ENCODE data around the gene KCND1.

The KCND1 gene

GRCh38 chrX:48948589-48948988 lies 23.1 kb downstream of the KCND1 start:
- Histone ChIP-seq H3K4me3 (IDR thresholded peaks at IDR 0.05; ENCODE audit: insufficient read depth, low read depth, low read length) (no peak overlapping the region), H3K36me3 (ENCODE audit: insufficient read depth) (no peaks in the 10 kb centered on the region), H2AFZ (ENCODE audit: low read depth) (no peak overlapping the region), H3K27ac (no peak overlapping the region), H3K79me2 (ENCODE audit: insufficient read depth, low read depth) (peaks cover 32% of the 10 kb centered on the region; the same call in 1 of the 2 replicates), H4K20me1 (ENCODE audit: insufficient read depth) (no peaks in the 10 kb centered on the region), H3K27me3 (ENCODE audit: insufficient read depth, low read depth) (no peaks in the 10 kb centered on the region), H3K4me1 (ENCODE audit: low read depth, poor library complexity, severe bottlenecking) (peaks cover 55% of the 10 kb centered on the region), H3K4me2 (no peak overlapping the region), H3K9ac (no peak overlapping the region)
- no peak for TF ChIP-seq CTCF (conservative IDR thresholded peaks at IDR 0.05; ENCODE audit: low read depth, low read length)

- H4K20me1 ChIP-seq (ENCODE audit: insufficient read depth) = no peaks in the 10 kb centered on the region
- H3K4me2 ChIP-seq = peak overlapping the region; percentile 37; the same call in 1 of the 2 replicates
- no peak overlapping the region for H3K9ac ChIP-seq
- H3K36me3 ChIP-seq (ENCODE audit: insufficient read depth) = no peaks in the 10 kb centered on the region
- no peaks in the 10 kb centered on the region for H3K27me3 ChIP-seq (ENCODE audit: insufficient read depth, low read depth)
- H3K4me1 ChIP-seq (ENCODE audit: low read depth, poor library complexity, severe bottlenecking) = peaks cover 82% of the 10 kb centered on the region
- no peak overlapping the region for H2AFZ ChIP-seq (ENCODE audit: low read depth)
- H3K79me2 ChIP-seq (ENCODE audit: insufficient read depth, low read depth) = peaks cover 36% of the 10 kb centered on the region; the same call in 1 of the 2 replicates
- peak overlapping the region; percentile 32; the same call in 1 of the 2 replicates for H3K27ac ChIP-seq
- peak; percentile 72 for TF ChIP-seq CTCF (conservative IDR thresholded peaks at IDR 0.05; ENCODE audit: low read depth, low read length)
- no peak overlapping the region for H3K4me3 ChIP-seq (IDR thresholded peaks at IDR 0.05; ENCODE audit: insufficient read depth, low read depth, low read length)
Observed at GRCh38 chrX:48945517-48946348, 25.9 kb downstream of the KCND1 start.

- H3K27me3 ChIP-seq (ENCODE audit: insufficient read depth, low read depth) = no peaks in the 10 kb centered on the region
- no peak overlapping the region for H3K4me3 ChIP-seq (IDR thresholded peaks at IDR 0.05; ENCODE audit: insufficient read depth, low read depth, low read length)
- TF ChIP-seq CTCF (conservative IDR thresholded peaks at IDR 0.05; ENCODE audit: low read depth, low read length) = no peak
- H3K9ac ChIP-seq = no peak overlapping the region
- H3K4me1 ChIP-seq (ENCODE audit: low read depth, poor library complexity, severe bottlenecking) = peaks cover 96% of the 10 kb centered on the region
- H3K4me2 ChIP-seq = no peak overlapping the region; the same call in 1 of the 2 replicates
- no peak overlapping the region; the same call in 1 of the 2 replicates for H3K27ac ChIP-seq
- peaks cover 39% of the 10 kb centered on the region; the same call in 1 of the 2 replicates for H3K79me2 ChIP-seq (ENCODE audit: insufficient read depth, low read depth)
- H3K36me3 ChIP-seq (ENCODE audit: insufficient read depth) = no peaks in the 10 kb centered on the region
- no peak overlapping the region for H2AFZ ChIP-seq (ENCODE audit: low read depth)
- no peaks in the 10 kb centered on the region for H4K20me1 ChIP-seq (ENCODE audit: insufficient read depth)
Observed at GRCh38 chrX:48942895-48943294, 28.7 kb downstream of the KCND1 start.

- TF ChIP-seq CTCF (conservative IDR thresholded peaks at IDR 0.05; ENCODE audit: low read depth, low read length) = no peak
- H4K20me1 ChIP-seq (ENCODE audit: insufficient read depth) = no peaks in the 10 kb centered on the region
- H2AFZ ChIP-seq (ENCODE audit: low read depth) = no peak overlapping the region
- peak overlapping the region; percentile 70; the same call in 1 of the 2 replicates for H3K9ac ChIP-seq
- H3K79me2 ChIP-seq (ENCODE audit: insufficient read depth, low read depth) = peaks cover 28% of the 10 kb centered on the region; the same call in 1 of the 2 replicates
- H3K4me1 ChIP-seq (ENCODE audit: low read depth, poor library complexity, severe bottlenecking) = peaks cover 93% of the 10 kb centered on the region
- no peaks in the 10 kb centered on the region for H3K27me3 ChIP-seq (ENCODE audit: insufficient read depth, low read depth)
- H3K4me3 ChIP-seq (IDR thresholded peaks at IDR 0.05; ENCODE audit: insufficient read depth, low read depth, low read length) = no peak overlapping the region
- H3K27ac ChIP-seq = peak overlapping the region; percentile 98
- no peaks in the 10 kb centered on the region for H3K36me3 ChIP-seq (ENCODE audit: insufficient read depth)
- peak overlapping the region; percentile 100 for H3K4me2 ChIP-seq
Observed at GRCh38 chrX:48940404-48940955, 31.2 kb downstream of the KCND1 start.
